GM21360 (cell line): ENCODE results near the gene FBP1.

Source experiments
- ATAC-seq: cut with Tn5 transposase; IDR thresholded peaks from one replicate; pipeline ENCODE4 v1.9.1; 2021; ENCODE audit warnings: mild to moderate bottlenecking, moderate library complexity; ENCODE audit not compliant: unreplicated experiment

The FBP1 gene

GRCh38 chr9:94639061-94639998 lies at the start of gene FBP1:
Gene FBP1, minus strand, starts transcription at chr9:94639518. Its CDS starts 208 bp downstream, at chr9:94639310.
- no peak for ATAC-seq

- ATAC-seq = no peak
Measured at GRCh38 chr9:94687451-94687850, 48.1 kb upstream of the FBP1 start.

GRCh38 chr9:94685359-94685758 lies 46.0 kb upstream of the FBP1 start:
- ATAC-seq = no peak

- no peak for ATAC-seq
Measured at GRCh38 chr9:94681508-94681907, 42.2 kb upstream of the FBP1 start.

- ATAC-seq = no peak
Measured at GRCh38 chr9:94680621-94681020, 41.3 kb upstream of the FBP1 start.

- no peak for ATAC-seq
Measured at GRCh38 chr9:94680020-94680419, 40.7 kb upstream of the FBP1 start.

- no peak for ATAC-seq
Measured at GRCh38 chr9:94679587-94679986, 40.3 kb upstream of the FBP1 start.

- no peak for ATAC-seq
Measured at GRCh38 chr9:94677929-94678328, 38.6 kb upstream of the FBP1 start.

- ATAC-seq = no peak
Measured at GRCh38 chr9:94676446-94677131, 37.3 kb upstream of the FBP1 start.

GRCh38 chr9:94675008-94675881 lies 35.9 kb upstream of the FBP1 start:
- ATAC-seq = no peak

GRCh38 chr9:94672811-94673487 lies 33.6 kb upstream of the FBP1 start:
- ATAC-seq = no peak

- ATAC-seq = no peak
Measured at GRCh38 chr9:94668928-94669729, 29.8 kb upstream of the FBP1 start.

- ATAC-seq = no peak
Measured at GRCh38 chr9:94668418-94668927, 29.2 kb upstream of the FBP1 start.

GRCh38 chr9:94666364-94667099 lies 27.2 kb upstream of the FBP1 start:
- no peak for ATAC-seq

- no peak for ATAC-seq
Measured at GRCh38 chr9:94665613-94666012, 26.3 kb upstream of the FBP1 start.

- no peak for ATAC-seq
Measured at GRCh38 chr9:94664801-94665200, 25.5 kb upstream of the FBP1 start.

- no peak for ATAC-seq
Measured at GRCh38 chr9:94663640-94664039, 24.3 kb upstream of the FBP1 start.

GRCh38 chr9:94663140-94663539 lies 23.8 kb upstream of the FBP1 start:
- no peak for ATAC-seq
